PC-9 (cell line): Measurements from ENCODE around the gene LNX2. TPM values are rescaled to one million over a fixed set of nuclear protein-coding genes. Genes with fewer than 3 reads are reported as not detected.

ENCODE experiments used
- BruUV-seq: library from RNA; stranded (reverse); fragments of 400-500 nt; replicated peaks from 2 replicates; lab custom pipeline; 2021; lab: Mats Ljungman, UMichigan
- CTCF ChIA-PET: fragments of 300-600 bp; sonication (Branson Sonifier 250); formaldehyde crosslinking; loops from one replicate; lab custom pipeline; 2022; ENCODE audit warnings: antibody characterized with exemption; lab: Charles Lee
- POLR2A ChIA-PET: fragments of 300-600 bp; sonication (Branson Sonifier 250); formaldehyde crosslinking; loops from one replicate; lab custom pipeline; 2022; ENCODE audit warnings: antibody characterized with exemption; ENCODE audit not compliant: unreplicated experiment; lab: Charles Lee
- DNase-seq, 2 experiments: peaks; one replicate each; pipeline versions ENCODE4 v3.0.0 to v3.0.0-alpha.2; 2015 to 2022; ENCODE audit warnings: mixed read lengths in 1 of 2
- H2AFZ ChIP-seq: fragments of 200-600 bp; sonication (generic); 2 replicates; pipeline ENCODE4 v1.8.1; 2017; ENCODE audit warnings: antibody characterized with exemption
- H3F3A ChIP-seq: fragments of 200-600 bp; sonication (generic); 2 replicates; pipeline ENCODE4 v1.8.1; 2017; ENCODE audit warnings: antibody characterized with exemption, mild to moderate bottlenecking, low read depth; ENCODE audit not compliant: insufficient read depth
- H3K27ac ChIP-seq: fragments of 200-600 bp; sonication (generic); 2 replicates; pipeline ENCODE4 v1.6.1; 2016; ENCODE audit warnings: mixed run types
- H3K27me3 ChIP-seq: fragments of 200-600 bp; sonication (generic); 2 replicates; pipeline ENCODE4 v1.6.1; 2016; ENCODE audit warnings: low read depth, mixed run types; ENCODE audit not compliant: insufficient read depth
- H3K36me3 ChIP-seq: fragments of 200-600 bp; sonication (generic); 2 replicates; pipeline ENCODE4 v1.6.1; 2016; ENCODE audit warnings: low read depth, mixed run types
- H3K4me1 ChIP-seq: fragments of 200-600 bp; sonication (generic); replicated peaks from 2 replicates; pipeline ENCODE4 v1.6.1; 2016; ENCODE audit warnings: mixed run types; ENCODE audit not compliant: insufficient read depth
- H3K4me2 ChIP-seq: fragments of 200-600 bp; sonication (generic); 2 replicates; pipeline ENCODE4 v1.6.1; 2017; ENCODE audit warnings: mixed run types
- H3K4me3 ChIP-seq: fragments of 200-600 bp; sonication (generic); 2 replicates; pipeline ENCODE4 v1.6.1; 2016; ENCODE audit warnings: mixed run types
- H3K79me2 ChIP-seq: fragments of 200-600 bp; sonication (generic); 2 replicates; pipeline ENCODE4 v1.6.1; 2017; ENCODE audit warnings: low read depth, mixed run types
- H3K9me2 ChIP-seq: fragments of 200-600 bp; sonication (generic); 2 replicates; pipeline ENCODE4 v1.8.1; 2017; ENCODE audit warnings: mild to moderate bottlenecking; ENCODE audit not compliant: insufficient read depth
- H3K9me3 ChIP-seq: fragments of 200-600 bp; sonication (generic); 2 replicates; pipeline ENCODE4 v1.8.1; 2016; ENCODE audit warnings: low read depth; ENCODE audit not compliant: insufficient read depth
- H4K20me1 ChIP-seq: fragments of 200-600 bp; sonication (generic); 2 replicates; pipeline ENCODE4 v1.8.1; 2017; ENCODE audit not compliant: insufficient read depth
- EZH2 ChIP-seq: fragments of 200-600 bp; sonication (generic); IDR thresholded peaks from 2 replicates; pipeline ENCODE4 v1.8.0; 2017; ENCODE audit warnings: antibody characterized with exemption, low read depth
- intact Hi-C: fragments of 100-400 bp; cut with micrococcal nuclease; formaldehyde crosslinking; loops from one replicate; pipeline ENCODE4 v1.10.0; 2022; ENCODE audit not compliant: unreplicated experiment
- total RNA-seq: library from RNA; stranded (reverse); gene quantifications from 2 replicates; pipeline ENCODE4 v1.2.3, GENCODE V29; 2021
- TF ChIP-seq, protein P1 (sequence below): fragments of 200-600 bp; sonication (generic); conservative IDR thresholded peaks from 2 replicates; pipeline ENCODE4 v1.6.1; 2017; ENCODE audit warnings: mixed run types, antibody characterized with exemption, mild to moderate bottlenecking, moderate library complexity

LNX2 gene
- total RNA-seq, 1 experiment from 2014 or later, result 7.0 TPM

DNA sequence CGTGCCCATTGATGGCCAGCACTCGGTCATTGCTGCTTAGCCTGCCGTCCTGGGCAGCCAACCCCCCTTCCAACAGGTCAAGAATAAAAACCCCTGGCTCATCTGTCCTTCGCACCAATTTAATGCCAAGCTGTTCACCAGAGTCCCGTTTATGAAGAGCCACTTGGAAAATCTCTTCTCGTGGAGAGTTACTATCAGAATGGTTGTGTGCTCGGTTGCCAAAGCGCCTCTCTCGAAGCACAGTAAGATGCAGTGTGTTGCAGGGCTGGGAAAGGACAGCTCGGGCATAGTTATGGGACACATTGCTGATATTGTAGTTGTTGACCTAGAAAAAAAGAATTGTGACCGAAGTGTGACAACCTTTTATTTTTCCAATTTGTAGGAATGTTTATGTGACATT lies 57.9 kb downstream of the LNX2 start:
- no peak overlapping the region for H3K27ac ChIP-seq
- no peak for TF ChIP-seq EZH2
- TF ChIP-seq, protein P1, sequence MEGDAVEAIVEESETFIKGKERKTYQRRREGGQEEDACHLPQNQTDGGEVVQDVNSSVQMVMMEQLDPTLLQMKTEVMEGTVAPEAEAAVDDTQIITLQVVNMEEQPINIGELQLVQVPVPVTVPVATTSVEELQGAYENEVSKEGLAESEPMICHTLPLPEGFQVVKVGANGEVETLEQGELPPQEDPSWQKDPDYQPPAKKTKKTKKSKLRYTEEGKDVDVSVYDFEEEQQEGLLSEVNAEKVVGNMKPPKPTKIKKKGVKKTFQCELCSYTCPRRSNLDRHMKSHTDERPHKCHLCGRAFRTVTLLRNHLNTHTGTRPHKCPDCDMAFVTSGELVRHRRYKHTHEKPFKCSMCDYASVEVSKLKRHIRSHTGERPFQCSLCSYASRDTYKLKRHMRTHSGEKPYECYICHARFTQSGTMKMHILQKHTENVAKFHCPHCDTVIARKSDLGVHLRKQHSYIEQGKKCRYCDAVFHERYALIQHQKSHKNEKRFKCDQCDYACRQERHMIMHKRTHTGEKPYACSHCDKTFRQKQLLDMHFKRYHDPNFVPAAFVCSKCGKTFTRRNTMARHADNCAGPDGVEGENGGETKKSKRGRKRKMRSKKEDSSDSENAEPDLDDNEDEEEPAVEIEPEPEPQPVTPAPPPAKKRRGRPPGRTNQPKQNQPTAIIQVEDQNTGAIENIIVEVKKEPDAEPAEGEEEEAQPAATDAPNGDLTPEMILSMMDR, result no peak
- no peaks in the 10 kb centered on the region; the same call in 1 of the 2 replicates for H3K36me3 ChIP-seq

DNA sequence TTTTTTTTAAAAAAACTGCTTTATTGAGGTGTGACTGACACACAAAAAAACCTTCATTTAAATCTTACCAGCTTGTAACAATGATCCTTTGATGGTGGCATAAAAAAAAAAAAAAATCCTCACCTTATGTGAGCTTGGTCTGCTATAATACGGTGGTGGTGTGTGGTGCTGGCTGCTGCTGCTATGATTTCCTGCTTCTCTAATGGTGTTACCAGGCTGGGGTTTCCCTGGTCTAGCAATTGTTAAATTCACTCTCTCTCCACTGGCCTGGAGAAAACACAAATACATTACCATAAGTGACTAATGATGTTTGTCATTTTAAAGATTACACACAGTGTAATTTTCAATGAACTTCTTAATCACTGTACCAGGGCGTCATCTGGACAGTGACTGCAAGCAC lies 60.6 kb downstream of the LNX2 start:
- no peak for DNase-seq
- H3K9me3 ChIP-seq, result no peaks in the 10 kb centered on the region
- H3K9me2 ChIP-seq, result no peaks in the 10 kb centered on the region
- no peaks in the 10 kb centered on the region for H3K27me3 ChIP-seq
- H3K27ac ChIP-seq, result no peak overlapping the region
- TF ChIP-seq, protein P1, result no peak
- no peak for TF ChIP-seq EZH2
- no TSS peak for BruUV-seq
- peaks cover 4% of the 10 kb centered on the region; the same call in 1 of the 2 replicates for H3F3A ChIP-seq
- no peaks in the 10 kb centered on the region for H3K4me1 ChIP-seq
- H2AFZ ChIP-seq, result no peak overlapping the region
- intact Hi-C loops, result loop anchor here (10.0 kb wide), 1 partner anchor 95 kb away; no protein-coding TSS in a partner anchor
- peaks cover 2% of the 10 kb centered on the region for H3K36me3 ChIP-seq
- ChIA-PET POLR2A (no interaction called here), CTCF (no interaction called here)
- H4K20me1 ChIP-seq, result no peaks in the 10 kb centered on the region
- no peak overlapping the region for H3K4me2 ChIP-seq
- H3K79me2 ChIP-seq, result no peaks in the 10 kb centered on the region
- no peak overlapping the region for H3K4me3 ChIP-seq

More for the DNA sequence above, 57.9 kb downstream of the LNX2 start:
- ChIA-PET POLR2A (no interaction called here), CTCF (no interaction called here)
- no TSS peak for BruUV-seq
- Histone ChIP-seq H3K4me1 (no peaks in the 10 kb centered on the region), H3K9me3 (no peaks in the 10 kb centered on the region), H2AFZ (no peak overlapping the region), H3K9me2 (no peaks in the 10 kb centered on the region), H3K4me2 (no peak overlapping the region), H3F3A (peaks cover 4% of the 10 kb centered on the region; the same call in 1 of the 2 replicates), H4K20me1 (no peaks in the 10 kb centered on the region), H3K79me2 (no peaks in the 10 kb centered on the region), H3K27me3 (no peaks in the 10 kb centered on the region), H3K4me3 (no peak overlapping the region)
- intact Hi-C loops, result no loop called here
- DNase-seq, result no peak

DNA sequence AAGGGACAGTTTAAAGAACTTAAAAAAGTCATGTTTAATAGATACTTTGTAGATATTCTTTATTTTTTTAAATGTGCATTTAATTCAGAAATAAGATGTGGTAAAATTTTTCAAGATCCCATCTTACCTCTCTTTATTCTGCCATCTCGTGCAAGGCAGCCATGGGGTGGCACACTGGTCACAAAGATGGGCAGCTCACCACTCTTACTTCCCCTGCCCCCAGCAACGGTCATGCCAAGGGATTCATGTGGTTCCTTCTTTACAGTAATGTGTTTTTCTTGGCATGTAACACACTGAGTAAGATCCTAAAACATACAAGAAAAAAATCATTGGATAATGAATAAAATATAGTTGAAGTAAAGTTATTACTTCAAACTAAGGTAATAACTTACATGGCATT lies 64.2 kb downstream of the LNX2 start:
- Histone ChIP-seq H3K4me1 (no peaks in the 10 kb centered on the region), H2AFZ (no peak overlapping the region), H3K9me2 (no peaks in the 10 kb centered on the region), H3K27ac (no peak overlapping the region), H3K27me3 (no peaks in the 10 kb centered on the region), H3F3A (peaks cover 4% of the 10 kb centered on the region; the same call in 1 of the 2 replicates), H3K36me3 (peaks cover 5% of the 10 kb centered on the region), H3K9me3 (no peaks in the 10 kb centered on the region), H3K4me3 (no peak overlapping the region), H3K4me2 (no peak overlapping the region), H4K20me1 (no peaks in the 10 kb centered on the region), H3K79me2 (no peaks in the 10 kb centered on the region)
- POLR2A ChIA-PET, result no interaction called here
- CTCF ChIA-PET, result no interaction called here
- intact Hi-C loops, result loop anchor here (10.0 kb wide), 1 partner anchor 99 kb away; no protein-coding TSS in a partner anchor
- BruUV-seq, result no TSS peak
- TF ChIP-seq, protein P1, result no peak
- TF ChIP-seq EZH2, result no peak
- no peak for DNase-seq
